ENCODE measurements around the gene INHA. TPM values are rescaled to one million over a fixed set of nuclear protein-coding genes. Genes with fewer than 3 reads are reported as not detected.

INHA gene
- total RNA-seq, 1 donor from 2014 or later = under 0.01 TPM

DNA sequence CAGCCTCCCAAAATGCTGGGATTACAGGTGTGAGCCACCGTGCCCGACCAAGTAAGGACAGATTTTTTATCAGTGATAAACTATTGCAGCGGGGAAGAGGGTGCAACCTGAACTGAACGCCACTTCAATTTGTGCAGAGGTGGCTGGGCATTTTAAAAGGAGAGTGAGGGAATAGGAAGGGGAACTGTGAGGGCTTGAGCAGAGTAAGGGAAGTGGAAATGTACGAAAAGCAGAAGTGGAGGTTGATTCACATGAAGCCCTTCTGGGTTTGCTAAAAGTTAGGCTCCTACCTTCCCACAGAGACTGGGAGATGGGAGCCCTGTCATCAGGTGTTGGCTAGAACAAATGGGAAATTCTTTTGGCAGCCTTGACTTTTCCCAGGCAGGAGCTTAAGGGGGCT lies 31.7 kb downstream of the INHA start:
- DNase-seq (ENCODE audit: low read depth) = no peak
- no peak overlapping the region for H3K4me3 ChIP-seq (ENCODE audit: low read depth, low read length)
- peaks cover 24% of the 10 kb centered on the region for H3K36me3 ChIP-seq (ENCODE audit: control insufficient read depth, insufficient read depth, low read length)
- peak; percentile 58 for FAIRE-seq
- TF ChIP-seq, protein P1, sequence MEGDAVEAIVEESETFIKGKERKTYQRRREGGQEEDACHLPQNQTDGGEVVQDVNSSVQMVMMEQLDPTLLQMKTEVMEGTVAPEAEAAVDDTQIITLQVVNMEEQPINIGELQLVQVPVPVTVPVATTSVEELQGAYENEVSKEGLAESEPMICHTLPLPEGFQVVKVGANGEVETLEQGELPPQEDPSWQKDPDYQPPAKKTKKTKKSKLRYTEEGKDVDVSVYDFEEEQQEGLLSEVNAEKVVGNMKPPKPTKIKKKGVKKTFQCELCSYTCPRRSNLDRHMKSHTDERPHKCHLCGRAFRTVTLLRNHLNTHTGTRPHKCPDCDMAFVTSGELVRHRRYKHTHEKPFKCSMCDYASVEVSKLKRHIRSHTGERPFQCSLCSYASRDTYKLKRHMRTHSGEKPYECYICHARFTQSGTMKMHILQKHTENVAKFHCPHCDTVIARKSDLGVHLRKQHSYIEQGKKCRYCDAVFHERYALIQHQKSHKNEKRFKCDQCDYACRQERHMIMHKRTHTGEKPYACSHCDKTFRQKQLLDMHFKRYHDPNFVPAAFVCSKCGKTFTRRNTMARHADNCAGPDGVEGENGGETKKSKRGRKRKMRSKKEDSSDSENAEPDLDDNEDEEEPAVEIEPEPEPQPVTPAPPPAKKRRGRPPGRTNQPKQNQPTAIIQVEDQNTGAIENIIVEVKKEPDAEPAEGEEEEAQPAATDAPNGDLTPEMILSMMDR (IDR thresholded peaks at IDR 0.05; ENCODE audit: insufficient read depth, low read length, severe bottlenecking) = no peak
- no peaks in the 10 kb centered on the region for H3K27me3 ChIP-seq (ENCODE audit: control insufficient read depth, insufficient read depth, low read length)

DNA sequence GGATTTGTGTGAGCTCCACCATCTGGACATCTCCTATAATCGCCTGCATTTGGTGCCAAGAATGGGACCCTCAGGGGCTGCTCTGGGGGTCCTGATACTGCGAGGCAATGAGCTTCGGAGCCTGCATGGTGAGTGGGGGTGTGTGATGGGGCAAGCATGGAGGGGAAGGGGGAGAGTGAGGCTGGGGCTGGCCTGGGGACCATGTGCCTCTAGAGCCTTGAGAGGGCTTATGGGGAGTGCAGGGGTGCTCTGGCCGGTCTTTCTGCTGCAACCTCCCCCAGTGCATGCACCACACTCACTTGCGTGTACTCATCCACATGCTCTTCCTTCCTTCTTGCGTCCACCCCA lies 33.5 kb downstream of the INHA start:
- DNase-seq (ENCODE audit: low read depth) = no peak
- FAIRE-seq = no peak
- TF ChIP-seq, protein P1 (IDR thresholded peaks at IDR 0.05; ENCODE audit: insufficient read depth, low read length, severe bottlenecking) = no peak
- Histone ChIP-seq H3K36me3 (ENCODE audit: control insufficient read depth, insufficient read depth, low read length) (peaks cover 25% of the 10 kb centered on the region), H3K27me3 (ENCODE audit: control insufficient read depth, insufficient read depth, low read length) (no peaks in the 10 kb centered on the region), H3K4me3 (ENCODE audit: low read depth, low read length) (no peak overlapping the region)

DNA sequence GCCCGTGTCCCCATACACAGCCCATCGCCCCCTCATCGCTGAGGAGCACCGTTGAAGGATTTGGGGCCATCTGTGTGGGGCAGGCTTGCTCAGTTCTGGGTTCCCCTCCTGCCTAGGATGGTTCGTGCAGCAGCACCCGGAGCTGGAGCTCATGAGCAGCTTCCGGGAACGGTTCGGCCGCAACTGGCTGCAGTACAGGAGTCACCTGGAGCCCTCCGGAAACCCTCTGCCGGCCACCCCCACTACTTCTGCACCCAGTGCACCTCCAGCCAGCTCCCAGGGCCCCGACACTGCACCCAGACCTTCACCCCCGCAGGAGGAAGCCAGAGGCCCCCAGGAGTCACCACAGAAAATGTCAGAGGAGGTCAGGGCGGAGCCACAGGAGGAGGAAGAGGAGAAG lies 35.8 kb downstream of the INHA start:
- TF ChIP-seq, protein P1 (IDR thresholded peaks at IDR 0.05; ENCODE audit: insufficient read depth, low read length, severe bottlenecking) = no peak
- FAIRE-seq = no peak
- no peaks in the 10 kb centered on the region for H3K27me3 ChIP-seq (ENCODE audit: control insufficient read depth, insufficient read depth, low read length)
- H3K4me3 ChIP-seq (ENCODE audit: low read depth, low read length) = no peak overlapping the region
- H3K36me3 ChIP-seq (ENCODE audit: control insufficient read depth, insufficient read depth, low read length) = peaks cover 24% of the 10 kb centered on the region
- DNase-seq (ENCODE audit: low read depth) = no peak

DNA sequence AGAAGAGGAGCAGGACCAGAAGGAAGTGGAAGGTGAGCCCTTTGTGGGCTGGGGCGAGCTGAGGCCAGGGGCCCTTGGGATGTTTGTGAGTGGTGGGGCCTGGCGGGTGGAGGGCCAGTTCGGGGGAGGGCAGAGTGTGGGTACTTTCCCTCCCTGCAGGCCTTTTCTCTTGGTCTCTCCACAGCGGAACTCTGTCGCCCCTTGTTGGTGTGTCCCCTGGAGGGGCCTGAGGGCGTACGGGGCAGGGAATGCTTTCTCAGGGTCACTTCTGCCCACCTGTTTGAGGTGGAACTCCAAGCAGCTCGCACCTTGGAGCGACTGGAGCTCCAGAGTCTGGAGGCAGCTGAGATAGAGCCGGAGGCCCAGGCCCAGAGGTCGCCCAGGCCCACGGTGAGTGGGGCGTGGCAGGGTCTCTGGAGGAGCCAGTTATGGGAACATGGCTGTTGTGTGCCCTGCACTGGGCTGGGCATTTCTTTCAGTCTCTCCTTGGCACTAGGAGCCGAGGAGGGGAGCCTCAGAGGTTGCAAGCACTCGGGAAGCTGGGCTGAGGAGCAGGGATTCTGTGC lies 36.4 kb downstream of the INHA start:
- FAIRE-seq = no peak
- TF ChIP-seq, protein P1 (IDR thresholded peaks at IDR 0.05; ENCODE audit: insufficient read depth, low read length, severe bottlenecking) = no peak
- H3K36me3 ChIP-seq (ENCODE audit: control insufficient read depth, insufficient read depth, low read length) = peaks cover 24% of the 10 kb centered on the region
- H3K4me3 ChIP-seq (ENCODE audit: low read depth, low read length) = no peak overlapping the region
- no peaks in the 10 kb centered on the region for H3K27me3 ChIP-seq (ENCODE audit: control insufficient read depth, insufficient read depth, low read length)
- DNase-seq (ENCODE audit: low read depth) = no peak

DNA sequence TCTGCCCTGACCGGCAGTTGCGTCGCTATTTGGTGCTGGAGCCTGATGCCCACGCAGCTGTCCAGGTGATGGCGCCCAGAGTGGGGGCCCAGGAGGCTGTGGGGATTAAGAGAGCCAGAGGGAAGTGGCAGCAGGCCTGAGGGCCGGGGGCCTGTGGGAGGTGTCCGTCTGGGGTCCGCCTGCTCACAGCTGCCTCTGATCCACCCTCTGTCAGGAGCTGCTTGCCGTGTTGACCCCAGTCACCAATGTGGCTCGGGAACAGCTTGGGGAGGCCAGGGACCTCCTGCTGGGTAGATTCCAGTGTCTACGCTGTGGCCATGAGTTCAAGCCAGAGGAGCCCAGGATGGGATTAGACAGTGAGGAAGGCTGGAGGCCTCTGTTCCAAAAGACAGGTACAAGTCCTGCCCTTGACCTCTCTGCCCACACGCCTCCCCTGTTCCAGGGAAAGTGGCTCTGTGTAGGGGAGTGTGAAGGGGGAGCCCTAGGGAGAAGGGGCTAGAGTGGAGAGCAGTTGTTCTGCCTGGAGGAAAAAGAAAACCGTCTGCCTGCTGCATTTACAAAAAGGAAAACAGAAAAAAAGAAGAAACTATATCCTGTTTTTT lies 37.1 kb downstream of the INHA start:
- no peak overlapping the region for H3K4me3 ChIP-seq (ENCODE audit: low read depth, low read length)
- TF ChIP-seq, protein P1 (IDR thresholded peaks at IDR 0.05; ENCODE audit: insufficient read depth, low read length, severe bottlenecking) = no peak
- no peaks in the 10 kb centered on the region for H3K27me3 ChIP-seq (ENCODE audit: control insufficient read depth, insufficient read depth, low read length)
- H3K36me3 ChIP-seq (ENCODE audit: control insufficient read depth, insufficient read depth, low read length) = peaks cover 25% of the 10 kb centered on the region
- FAIRE-seq (no peak), DNase-seq (ENCODE audit: low read depth) (no peak)

DNA sequence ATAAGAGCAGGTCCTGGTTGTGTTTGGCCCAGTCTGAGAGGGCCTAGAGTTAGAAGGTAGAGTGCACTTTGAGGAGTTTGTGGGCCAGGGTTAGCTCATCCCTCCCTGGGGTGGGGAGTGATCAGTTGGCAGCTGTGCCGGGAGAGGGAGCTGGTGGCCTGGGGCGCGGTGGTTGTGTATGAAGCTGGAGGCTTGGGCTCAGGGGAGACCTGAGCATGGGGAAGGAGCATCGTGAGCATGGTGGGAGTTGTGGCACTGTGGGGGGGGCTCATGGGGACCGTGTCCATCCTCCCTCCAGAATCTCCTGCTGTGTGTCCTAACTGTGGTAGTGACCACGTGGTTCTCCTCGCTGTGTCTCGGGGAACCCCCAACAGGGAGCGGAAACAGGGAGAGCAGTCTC lies 39.2 kb downstream of the INHA start:
- FAIRE-seq = peak; percentile 40
- no peak overlapping the region for H3K4me3 ChIP-seq (ENCODE audit: low read depth, low read length)
- H3K27me3 ChIP-seq (ENCODE audit: control insufficient read depth, insufficient read depth, low read length) = no peaks in the 10 kb centered on the region
- TF ChIP-seq, protein P1 (IDR thresholded peaks at IDR 0.05; ENCODE audit: insufficient read depth, low read length, severe bottlenecking) = no peak
- no peak for DNase-seq (ENCODE audit: low read depth)
- H3K36me3 ChIP-seq (ENCODE audit: control insufficient read depth, insufficient read depth, low read length) = peaks cover 27% of the 10 kb centered on the region
